HL-60 (cell line): Measurements from ENCODE around the gene MGST2.

Experiments used
- DNase-seq, 2 experiments: peaks; one replicate each; pipeline ENCODE4 v3.0.0-alpha.2; 2010 to 2020; ENCODE audit warnings: low read depth in 1 of 2, low spot score in 1 of 2
- H3K27ac ChIP-seq: fragments of 250-450 bp; sonication (Bioruptor Pico); replicated peaks from 2 replicates; pipeline ENCODE4 v1.5.1; 2020; ENCODE audit warnings: mild to moderate bottlenecking, moderate library complexity
- H3K27me3 ChIP-seq: fragments of 250-450 bp; sonication (Bioruptor Pico); 2 replicates; pipeline ENCODE4 v1.5.1; 2021; ENCODE audit warnings: mild to moderate bottlenecking, moderate library complexity; ENCODE audit not compliant: insufficient read depth, poor library complexity, severe bottlenecking
- H3K4me3 ChIP-seq: replicated peaks from 2 replicates; pipeline ENCODE4 v1.5.1; 2011; ENCODE audit warnings: mild to moderate bottlenecking, control low read depth, low read length; ENCODE audit not compliant: insufficient read depth
- CTCF ChIP-seq: IDR thresholded peaks from one replicate; pipeline ENCODE4 v1.5.1; 2011; ENCODE audit warnings: low read length, control low read depth, inconsistent platforms; ENCODE audit not compliant: insufficient read depth
- GABPA ChIP-seq: IDR thresholded peaks from 2 replicates; pipeline ENCODE4 v1.6.1; 2012; ENCODE audit warnings: low read depth
- POLR2AphosphoS5 ChIP-seq: IDR thresholded peaks from 2 replicates; pipeline ENCODE4 v1.6.1; 2012; ENCODE audit warnings: low read depth
- REST ChIP-seq: IDR thresholded peaks from 2 replicates; pipeline ENCODE4 v1.6.1; 2012; ENCODE audit warnings: low read depth; ENCODE audit not compliant: insufficient replicate concordance
- SPI1 ChIP-seq: IDR thresholded peaks from 2 replicates; pipeline ENCODE4 v1.6.1; 2012; ENCODE audit warnings: low read depth, mild to moderate bottlenecking, borderline replicate concordance

Gene MGST2

GRCh38 chr4:139715746-139716391 is 50.2 kb downstream of the MGST2 start:
- Histone ChIP-seq H3K4me3 (no peak overlapping the region), H3K27ac (no peak overlapping the region), H3K27me3 (no peaks in the 10 kb centered on the region)
- DNase-seq = no peak
- TF ChIP-seq REST (no peak), CTCF (no peak), GABPA (no peak), POLR2AphosphoS5 (no peak), SPI1 (no peak)

GRCh38 chr4:139718358-139718757 is 52.7 kb downstream of the MGST2 start:
- no peak for DNase-seq
- no peaks in the 10 kb centered on the region for H3K27me3 ChIP-seq
- no peak overlapping the region for H3K4me3 ChIP-seq
- H3K27ac ChIP-seq = no peak overlapping the region
- TF ChIP-seq CTCF (no peak), POLR2AphosphoS5 (no peak), GABPA (no peak), REST (no peak), SPI1 (no peak)

GRCh38 chr4:139718833-139719232 is 53.2 kb downstream of the MGST2 start:
- TF ChIP-seq GABPA (no peak), CTCF (no peak), SPI1 (no peak), POLR2AphosphoS5 (no peak), REST (no peak)
- no peak overlapping the region for H3K4me3 ChIP-seq
- H3K27ac ChIP-seq = no peak overlapping the region
- no peak for DNase-seq
- no peaks in the 10 kb centered on the region for H3K27me3 ChIP-seq
